GM23338 (cell line): ENCODE measurements around the gene KIFAP3. TPM values are rescaled to one million over a fixed set of nuclear protein-coding genes. Genes with fewer than 3 reads are reported as not detected.
A peak's percentile ranks its signal among the peaks of the same experiment; 100 is the strongest.

Experiments used
- ATAC-seq: fragments of 200-7000 bp; cut with Tn5 transposase; 3 replicates; pipeline ENCODE4 v1.9.1; 2020
- DNase-seq: peaks from one replicate; pipeline ENCODE4 v3.0.0-alpha.2; 2015; ENCODE audit warnings: low spot score
- H2AFZ ChIP-seq: fragments of 200-600 bp; sonication (generic); 2 replicates; pipeline ENCODE4 v1.8.0; 2016; ENCODE audit warnings: antibody characterized with exemption, mild to moderate bottlenecking, moderate library complexity
- H3F3A ChIP-seq: fragments of 200-600 bp; sonication (generic); replicated peaks from 2 replicates; pipeline ENCODE4 v1.8.0; 2017; ENCODE audit warnings: antibody characterized with exemption, mixed run types, low read depth
- H3K27ac ChIP-seq: fragments of 200-600 bp; sonication (generic); 2 replicates; pipeline ENCODE4 v1.6.1; 2016; ENCODE audit warnings: low read depth
- H3K27me3 ChIP-seq: fragments of 200-600 bp; sonication (generic); 2 replicates; pipeline ENCODE4 v1.8.0; 2016; ENCODE audit warnings: mild to moderate bottlenecking, mixed run types, moderate library complexity; ENCODE audit not compliant: insufficient read depth
- H3K36me3 ChIP-seq: fragments of 200-600 bp; sonication (generic); 2 replicates; pipeline ENCODE4 v1.8.0; 2016; ENCODE audit warnings: mild to moderate bottlenecking; ENCODE audit not compliant: insufficient read depth
- H3K4me1 ChIP-seq: fragments of 200-600 bp; sonication (generic); 2 replicates; pipeline ENCODE4 v1.8.0; 2016; ENCODE audit warnings: mild to moderate bottlenecking, moderate library complexity; ENCODE audit not compliant: insufficient read depth
- H3K4me2 ChIP-seq: fragments of 200-600 bp; sonication (generic); 2 replicates; pipeline ENCODE4 v1.7.1; 2017; ENCODE audit warnings: mixed run types
- H3K4me3 ChIP-seq: fragments of 200-600 bp; sonication (generic); 2 replicates; pipeline ENCODE4 v1.6.1; 2016; ENCODE audit warnings: mixed run types
- H3K79me2 ChIP-seq: fragments of 200-600 bp; sonication (generic); replicated peaks from 2 replicates; pipeline ENCODE4 v1.8.0; 2017; ENCODE audit warnings: mild to moderate bottlenecking; ENCODE audit not compliant: insufficient read depth
- H3K9me2 ChIP-seq: fragments of 200-600 bp; sonication (generic); 2 replicates; pipeline ENCODE4 v1.8.0; 2017; ENCODE audit not compliant: insufficient read depth
- H4K20me1 ChIP-seq: fragments of 200-600 bp; sonication (generic); replicated peaks from 2 replicates; pipeline ENCODE4 v1.8.0; 2017; ENCODE audit warnings: mild to moderate bottlenecking; ENCODE audit not compliant: insufficient read depth
- H3K27ac Mint-ChIP-seq: 2 replicates; pipeline ENCODE4 v1.8.0; 2020; ENCODE audit warnings: inconsistent platforms, mild to moderate bottlenecking, moderate library complexity, mixed read lengths
- H3K27me3 Mint-ChIP-seq: 3 replicates; pipeline ENCODE4 v1.8.0; 2022; ENCODE audit warnings: low read depth, mild to moderate bottlenecking, moderate library complexity, mixed read lengths, inconsistent platforms; ENCODE audit not compliant: insufficient read depth, poor library complexity
- H3K36me3 Mint-ChIP-seq: 3 replicates; pipeline ENCODE4 v1.8.0; 2021; ENCODE audit warnings: low read depth, mild to moderate bottlenecking, inconsistent platforms, moderate library complexity, mixed read lengths
- H3K4me1 Mint-ChIP-seq: 3 replicates; pipeline ENCODE4 v1.8.0; 2020; ENCODE audit warnings: mild to moderate bottlenecking, inconsistent platforms, mixed read lengths
- H3K4me3 Mint-ChIP-seq: 3 replicates; pipeline ENCODE4 v1.8.0; 2021; ENCODE audit warnings: moderate library complexity, mild to moderate bottlenecking, inconsistent platforms, mixed read lengths
- H3K9me3 Mint-ChIP-seq: 3 replicates; pipeline ENCODE4 v1.8.0; 2020; ENCODE audit warnings: moderate library complexity, mild to moderate bottlenecking, inconsistent platforms, mixed read lengths
- CREB1 ChIP-seq: fragments of 250-450 bp; sonication (Bioruptor Pico); IDR thresholded peaks from 2 replicates; pipeline ENCODE4 v1.5.0; 2020; ENCODE audit warnings: low read depth, mild to moderate bottlenecking, moderate library complexity
- CTCF ChIP-seq, 2 experiments: fragments of 200-600 bp in 1 of 2; sonication (generic) in 1 of 2; conservative IDR thresholded peaks; 2 replicates each; pipeline versions ENCODE4 v1.5.1 to v1.6.1; 2016 to 2017; ENCODE audit warnings: antibody characterized with exemption in 2 of 2, low read depth in 2 of 2, mild to moderate bottlenecking in 2 of 2, moderate library complexity in 1 of 2
- ETS1 ChIP-seq: IDR thresholded peaks from 2 replicates; pipeline ENCODE4 v1.6.1; 2016; ENCODE audit warnings: antibody characterized with exemption
- EZH2 ChIP-seq: fragments of 200-600 bp; sonication (generic); IDR thresholded peaks from one replicate; pipeline ENCODE4 v1.8.0; 2017; ENCODE audit warnings: antibody characterized with exemption, mild to moderate bottlenecking, low read depth; ENCODE audit not compliant: unreplicated experiment
- EZH2phosphoT487 ChIP-seq: fragments of 200-600 bp; sonication (generic); IDR thresholded peaks from one replicate; pipeline ENCODE4 v1.8.1; 2018; ENCODE audit warnings: antibody characterized with exemption; ENCODE audit not compliant: unreplicated experiment
- JUNB ChIP-seq: IDR thresholded peaks from one replicate; pipeline ENCODE4 v1.6.1; 2016; ENCODE audit warnings: antibody characterized with exemption; ENCODE audit not compliant: unreplicated experiment
- NANOG ChIP-seq: IDR thresholded peaks from 2 replicates; pipeline ENCODE4 v1.6.1; 2016; ENCODE audit warnings: antibody characterized with exemption, borderline replicate concordance
- POLR2AphosphoS5 ChIP-seq: IDR thresholded peaks from 2 replicates; pipeline ENCODE4 v1.6.1; 2016; ENCODE audit warnings: antibody characterized with exemption, low read depth
- REST ChIP-seq: IDR thresholded peaks from one replicate; pipeline ENCODE4 v1.6.1; 2018; ENCODE audit warnings: antibody characterized with exemption; ENCODE audit not compliant: unreplicated experiment
- STAT1 ChIP-seq: IDR thresholded peaks from one replicate; pipeline ENCODE4 v1.6.1; 2016; ENCODE audit warnings: antibody characterized with exemption; ENCODE audit not compliant: unreplicated experiment
- ZNF114 ChIP-seq: fragments of 250-450 bp; sonication (Bioruptor Pico); IDR thresholded peaks from 2 replicates; pipeline ENCODE4 v1.5.0; 2020; ENCODE audit warnings: mild to moderate bottlenecking, moderate library complexity
- ZNF462 ChIP-seq: fragments of 250-450 bp; sonication (Bioruptor Pico); IDR thresholded peaks from 2 replicates; pipeline ENCODE4 v1.5.0; 2020; ENCODE audit warnings: mild to moderate bottlenecking, moderate library complexity
- polyA plus RNA-seq: library from polyadenylated mRNA; unstranded; fragments of >200 nt; fragmentation: Nextera tagmentation; extraction: Ambion mirVana; gene quantifications from 2 replicates; pipeline ENCODE4 v1.2.1, GENCODE V29; 2016
- total RNA-seq: library from RNA; depleted of rRNA; stranded (reverse); fragments of >200 nt; shearing (Covaris generic); gene quantifications from 2 replicates; pipeline ENCODE4 v1.2.3, GENCODE V29; 2014

KIFAP3 gene
- total and polyA plus RNA-seq, 2 experiments from 2014 or later = 2.7 to 3.1 TPM

GRCh38 chr1:170075186-170075585, 691 bp upstream of the KIFAP3 start (continued):
- no peak for TF ChIP-seq ZNF114 (CRISPR knock-in tag)
- no peak for TF ChIP-seq STAT1
- no peak for TF ChIP-seq POLR2AphosphoS5
- TF ChIP-seq ETS1 = no peak
- TF ChIP-seq NANOG = no peak
- no peak for TF ChIP-seq EZH2
- TF ChIP-seq CREB1 (CRISPR knock-in tag) = no peak

- DNase-seq (no peak), ATAC-seq (peak; percentile 12)
- peaks cover 7% of the 10 kb centered on the region for H3K27me3 Mint-ChIP-seq
- H3K4me1 Mint-ChIP-seq = peaks cover 11% of the 10 kb centered on the region
- H4K20me1 ChIP-seq = no peaks in the 10 kb centered on the region
- H3K79me2 ChIP-seq = no peaks in the 10 kb centered on the region
- peak overlapping the region; percentile 74 for H3K4me3 ChIP-seq
- H3K9me2 ChIP-seq = no peaks in the 10 kb centered on the region
- H3K36me3 Mint-ChIP-seq = no peaks in the 10 kb centered on the region
- peak overlapping the region; percentile 89 for H3K4me3 Mint-ChIP-seq
- no peaks in the 10 kb centered on the region for H3K36me3 ChIP-seq
- peaks cover 6% of the 10 kb centered on the region for H3K4me1 ChIP-seq
- H3F3A ChIP-seq = no peaks in the 10 kb centered on the region
- H3K9me3 Mint-ChIP-seq = no peaks in the 10 kb centered on the region
- H3K27ac ChIP-seq = no peak overlapping the region
- H3K27me3 ChIP-seq = no peaks in the 10 kb centered on the region
- peak overlapping the region; percentile 98 for H2AFZ ChIP-seq
- peak overlapping the region; percentile 13; the same call in 1 of the 2 replicates for H3K27ac Mint-ChIP-seq
- peak overlapping the region; percentile 85 for H3K4me2 ChIP-seq
- TF ChIP-seq EZH2phosphoT487 (no peak), STAT1 (no peak), REST (no peak), POLR2AphosphoS5 (no peak), ETS1 (no peak), JUNB (no peak), NANOG (no peak), CTCF (conservative IDR thresholded peaks at IDR 0.05; ENCODE audit: low read depth in 2 of 2) (no peak), ZNF462 (CRISPR knock-in tag) (no peak)
Observed at GRCh38 chr1:170073893-170074249, 624 bp downstream of the KIFAP3 start.
